ENCODE data around the gene MMP14. TPM values are rescaled to one million over a fixed set of nuclear protein-coding genes. Genes with fewer than 3 reads are reported as not detected.

Gene MMP14
- total RNA-seq, 2 experiments from 2014 or later = 1.1 to 1.4 TPM

- ChIA-PET CTCF (interaction anchor here (1.5 to 9.0 kb wide), 4 partner anchors 11 to 313 kb away, joined by 4 to 115 read pairs (median 8); partner anchors contain the start of gene LRP10), POLR2A (interaction anchor here (0.5 to 1.9 kb wide), 3 partner anchors 10 to 130 kb away, joined by 3 to 8 read pairs (median 6); no protein-coding TSS in a partner anchor)
- H3K27me3 Mint-ChIP-seq = no peaks in the 10 kb centered on the region
Measured at GRCh38 chr14:22883173-22883976, 47.0 kb downstream of the MMP14 start, which contains the start of gene REM2. REM2 (plus strand) TSS chr14:22883222; CDS start chr14:22883288, 66 bp downstream.

DNA sequence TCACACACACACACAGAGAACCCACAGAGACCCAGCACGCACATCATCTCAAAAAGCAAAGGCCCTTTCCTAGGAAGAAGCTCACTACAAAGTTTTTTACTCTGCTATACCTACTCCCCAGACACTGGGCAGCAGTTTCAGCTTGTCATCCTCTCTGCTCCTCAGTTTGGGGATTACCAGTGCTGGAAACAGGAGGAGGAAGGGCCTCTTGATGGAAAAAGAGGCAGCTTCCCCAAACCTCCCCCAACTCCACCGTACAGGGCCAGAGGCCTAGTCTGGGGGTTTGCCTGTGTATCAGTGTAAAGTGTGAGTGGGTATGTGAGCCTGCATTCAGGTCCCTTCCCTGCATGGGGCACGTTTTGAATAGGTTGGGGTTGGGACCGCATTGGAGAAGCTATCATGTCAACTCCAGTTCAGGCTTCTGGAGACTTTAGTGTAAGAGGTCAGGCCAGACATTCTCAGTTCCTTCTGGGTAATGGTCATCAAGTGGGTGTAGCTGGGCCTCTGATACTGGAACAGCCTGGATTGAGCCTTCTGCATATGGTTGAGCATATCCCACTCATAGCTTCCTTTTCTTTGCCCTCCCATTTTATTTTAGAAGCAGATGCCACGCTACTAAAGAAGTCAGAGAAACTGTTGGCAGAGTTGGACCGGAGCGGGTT is 47.8 kb downstream of the MMP14 start:
- Mint-ChIP-seq H3K4me1 (ENCODE audit: low read depth) (peaks cover 44% of the 10 kb centered on the region), H3K27ac (no peak overlapping the region)
- intact Hi-C loops (cut with micrococcal nuclease) = no loop called here

More at GRCh38 chr14:22883173-22883976, 47.0 kb downstream of the MMP14 start, which contains the start of gene REM2:
- intact Hi-C loops (cut with micrococcal nuclease) = no loop called here
- Mint-ChIP-seq H3K9me3 (no peaks in the 10 kb centered on the region), H3K27ac (no peak within 1 kb of the TSS), H3K36me3 (peaks cover 2% of the 10 kb centered on the region), H3K4me1 (ENCODE audit: low read depth) (peaks cover 42% of the 10 kb centered on the region), H3K4me3 (no peak within 1 kb of the TSS)
- no peak for DNase-seq

DNA sequence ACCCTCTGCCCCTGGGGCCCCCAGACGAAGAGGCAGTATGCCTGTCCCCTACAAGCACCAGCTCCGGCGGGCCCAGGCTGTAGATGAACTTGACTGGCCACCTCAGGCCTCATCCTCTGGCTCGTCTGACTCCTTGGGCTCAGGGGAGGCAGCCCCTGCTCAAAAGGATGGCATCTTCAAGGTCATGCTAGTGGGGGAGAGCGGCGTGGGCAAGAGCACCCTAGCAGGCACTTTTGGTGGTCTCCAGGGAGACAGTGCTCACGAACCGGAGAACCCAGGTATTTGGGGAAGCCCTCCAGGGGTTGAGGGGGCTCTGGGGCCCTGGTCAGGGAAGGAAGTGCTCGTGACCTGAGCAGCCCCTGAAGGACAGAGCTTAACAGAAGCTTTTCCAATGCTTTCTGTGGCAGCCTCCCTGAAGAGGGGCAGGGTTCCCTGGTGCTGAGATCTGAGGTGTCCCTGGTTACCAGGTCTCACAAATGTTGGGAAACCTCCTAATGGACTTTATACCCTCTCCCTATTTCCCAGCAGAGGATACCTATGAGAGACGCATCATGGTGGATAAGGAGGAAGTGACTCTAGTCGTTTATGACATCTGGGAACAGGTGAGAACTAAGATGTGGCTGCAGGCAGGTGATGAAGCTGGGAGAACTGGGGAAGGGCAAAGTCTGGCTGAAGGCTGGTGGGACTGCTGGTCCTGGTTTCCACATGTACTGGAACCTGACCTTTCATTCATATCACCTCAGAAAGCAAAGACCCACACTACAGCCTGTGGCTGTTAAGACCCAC is 48.5 kb downstream of the MMP14 start:
- no peaks in the 10 kb centered on the region for H3K9me3 Mint-ChIP-seq
- no peaks in the 10 kb centered on the region for H3K27me3 Mint-ChIP-seq
- H3K4me1 Mint-ChIP-seq (ENCODE audit: low read depth) = peaks cover 51% of the 10 kb centered on the region
- ChIA-PET POLR2A (interaction anchor here (0.5 to 2.5 kb wide), 3 partner anchors 11 to 1611 kb away, joined by 4 to 16 read pairs (median 6); partner anchors contain the start of gene LRP10), CTCF (interaction anchor here (1.1 to 9.0 kb wide), 8 partner anchors 9 to 971 kb away, joined by 3 to 115 read pairs (median 4); partner anchors contain the start of gene LRP10)
- no peak for DNase-seq
- no peak overlapping the region for H3K27ac Mint-ChIP-seq
- H3K4me3 Mint-ChIP-seq = no peak overlapping the region
- no peaks in the 10 kb centered on the region for H3K36me3 Mint-ChIP-seq
- intact Hi-C loops (cut with micrococcal nuclease) = no loop called here

More for the DNA sequence above, 47.8 kb downstream of the MMP14 start:
- CTCF ChIA-PET = interaction anchor here (1.1 to 9.0 kb wide), 6 partner anchors 12 to 314 kb away, joined by 3 to 115 read pairs (median 6); partner anchors contain the start of gene LRP10
- POLR2A ChIA-PET = interaction anchor here (1.6 kb wide), 1 partner anchor 12 kb away, joined by 6 read pairs; no protein-coding TSS in a partner anchor
- H3K9me3 Mint-ChIP-seq = no peaks in the 10 kb centered on the region
- no peaks in the 10 kb centered on the region for H3K36me3 Mint-ChIP-seq
- DNase-seq = no peak
- H3K4me3 Mint-ChIP-seq = no peak overlapping the region
- H3K27me3 Mint-ChIP-seq = no peaks in the 10 kb centered on the region

DNA sequence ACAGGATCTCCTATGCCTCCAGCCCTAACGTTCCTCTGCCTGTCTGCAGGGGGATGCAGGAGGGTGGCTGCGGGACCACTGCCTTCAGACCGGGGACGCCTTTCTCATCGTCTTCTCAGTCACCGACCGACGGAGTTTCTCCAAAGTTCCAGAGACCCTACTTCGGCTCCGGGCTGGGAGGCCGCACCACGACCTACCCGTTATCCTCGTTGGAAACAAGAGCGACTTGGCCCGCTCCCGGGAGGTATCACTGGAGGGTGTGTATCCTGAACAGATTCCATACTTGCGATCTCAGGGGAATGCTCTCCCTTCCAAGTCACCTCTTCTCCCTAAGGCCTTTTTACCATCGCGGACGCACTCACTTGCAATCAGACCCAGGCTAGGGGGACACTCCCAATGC is 49.6 kb downstream of the MMP14 start:
- no peak for DNase-seq
- CTCF ChIA-PET = interaction anchor here (0.9 to 9.0 kb wide), 13 partner anchors 8 to 972 kb away, joined by 3 to 115 read pairs (median 4); partner anchors contain the start of gene LRP10
- intact Hi-C loops (cut with micrococcal nuclease) = no loop called here
- no peaks in the 10 kb centered on the region for H3K36me3 Mint-ChIP-seq
- no peaks in the 10 kb centered on the region for H3K27me3 Mint-ChIP-seq
- peak overlapping the region; percentile 92 for H3K4me3 Mint-ChIP-seq
- H3K27ac Mint-ChIP-seq = peak overlapping the region; percentile 61
- H3K4me1 Mint-ChIP-seq (ENCODE audit: low read depth) = peaks cover 58% of the 10 kb centered on the region
- no peaks in the 10 kb centered on the region for H3K9me3 Mint-ChIP-seq
- POLR2A ChIA-PET = interaction anchor here (1.0 to 2.5 kb wide), 2 partner anchors 14 to 33 kb away, joined by 3 to 16 read pairs; partner anchors contain the start of genes LRP10 and RBM23

GRCh38 chr14:22886500-22887259 is 50.3 kb downstream of the MMP14 start:
- no peaks in the 10 kb centered on the region for H3K9me3 Mint-ChIP-seq
- peak; percentile 91 for DNase-seq
- no peaks in the 10 kb centered on the region for H3K27me3 Mint-ChIP-seq
- ChIA-PET POLR2A (interaction anchor here (0.5 to 2.5 kb wide), 3 partner anchors 14 to 92 kb away, joined by 3 to 16 read pairs (median 3); partner anchors contain the start of genes LRP10 and RBM23), CTCF (interaction anchor here (0.9 to 9.0 kb wide), 11 partner anchors 8 to 973 kb away, joined by 3 to 115 read pairs (median 4); partner anchors contain the start of gene LRP10)
- H3K27ac Mint-ChIP-seq = peak overlapping the region; percentile 88
- H3K4me3 Mint-ChIP-seq = peak overlapping the region; percentile 92
- intact Hi-C loops (cut with micrococcal nuclease) = loop anchor here (1.0 kb wide), 3 partner anchors 14 to 33 kb away; partner anchors contain the start of genes LRP10 and RBM23
- no peaks in the 10 kb centered on the region for H3K36me3 Mint-ChIP-seq
- H3K4me1 Mint-ChIP-seq (ENCODE audit: low read depth) = peaks cover 57% of the 10 kb centered on the region

GRCh38 chr14:22887260-22887989 is 51.0 kb downstream of the MMP14 start:
- peak; percentile 62 for DNase-seq
- POLR2A ChIA-PET = interaction anchor here (0.8 to 2.5 kb wide), 3 partner anchors 15 to 331 kb away, joined by 3 to 16 read pairs (median 3); partner anchors contain the start of gene LRP10
- H3K36me3 Mint-ChIP-seq = no peaks in the 10 kb centered on the region
- CTCF ChIA-PET = interaction anchor here (1.0 to 9.0 kb wide), 4 partner anchors 14 to 42 kb away, joined by 4 to 115 read pairs (median 12); partner anchors contain the start of gene LRP10
- peaks cover 54% of the 10 kb centered on the region for H3K4me1 Mint-ChIP-seq (ENCODE audit: low read depth)
- intact Hi-C loops (cut with micrococcal nuclease) = loop anchor here (1.0 kb wide), 3 partner anchors 13 to 32 kb away; partner anchors contain the start of genes LRP10 and RBM23
- no peaks in the 10 kb centered on the region for H3K27me3 Mint-ChIP-seq
- peak overlapping the region; percentile 92 for H3K4me3 Mint-ChIP-seq
- peak overlapping the region; percentile 88 for H3K27ac Mint-ChIP-seq
- no peaks in the 10 kb centered on the region for H3K9me3 Mint-ChIP-seq

GRCh38 chr14:22887990-22888378 is 51.6 kb downstream of the MMP14 start:
- H3K27me3 Mint-ChIP-seq = no peaks in the 10 kb centered on the region
- no peaks in the 10 kb centered on the region for H3K9me3 Mint-ChIP-seq
- peak overlapping the region; percentile 88 for H3K27ac Mint-ChIP-seq
- DNase-seq = peak; percentile 62
- intact Hi-C loops (cut with micrococcal nuclease) = loop anchor here (1.0 kb wide), 3 partner anchors 12 to 31 kb away; partner anchors contain the start of genes LRP10 and RBM23
- H3K36me3 Mint-ChIP-seq = no peaks in the 10 kb centered on the region
- peak overlapping the region; percentile 92 for H3K4me3 Mint-ChIP-seq
- peaks cover 50% of the 10 kb centered on the region for H3K4me1 Mint-ChIP-seq (ENCODE audit: low read depth)
- ChIA-PET CTCF (interaction anchor here (0.6 to 9.0 kb wide), 10 partner anchors 9 to 1202 kb away, joined by 3 to 115 read pairs (median 4); partner anchors contain the start of gene LRP10), POLR2A (interaction anchor here (0.8 to 1.2 kb wide), 4 partner anchors 16 to 331 kb away, joined by 3 to 4 read pairs (median 3); partner anchors contain the start of gene RBM23)

- H3K27me3 Mint-ChIP-seq = no peaks in the 10 kb centered on the region
- no peak overlapping the region for H3K27ac Mint-ChIP-seq
- no peak overlapping the region for H3K4me3 Mint-ChIP-seq
- no peaks in the 10 kb centered on the region for H3K36me3 Mint-ChIP-seq
- DNase-seq = peak; percentile 34
- intact Hi-C loops (cut with micrococcal nuclease) = no loop called here
- POLR2A ChIA-PET = interaction anchor here (0.7 to 1.2 kb wide), 5 partner anchors 16 to 332 kb away, joined by 3 to 4 read pairs (median 3); partner anchors contain the start of genes PSMB5 and RBM23
- CTCF ChIA-PET = interaction anchor here (0.6 to 9.0 kb wide), 10 partner anchors 8 to 1202 kb away, joined by 3 to 115 read pairs (median 4); partner anchors contain the start of gene LRP10
- no peaks in the 10 kb centered on the region for H3K9me3 Mint-ChIP-seq
- peaks cover 44% of the 10 kb centered on the region for H3K4me1 Mint-ChIP-seq (ENCODE audit: low read depth)
Measured at GRCh38 chr14:22888662-22889061, 52.3 kb downstream of the MMP14 start.

- ChIA-PET POLR2A (interaction anchor here (1.0 to 1.3 kb wide), 2 partner anchors 8 to 18 kb away, joined by 3 read pairs; no protein-coding TSS in a partner anchor), CTCF (interaction anchor here (0.8 to 1.7 kb wide), 6 partner anchors 10 to 323 kb away, joined by 3 to 7 read pairs (median 6); no protein-coding TSS in a partner anchor)
- intact Hi-C loops (cut with micrococcal nuclease) = no loop called here
- H3K27ac Mint-ChIP-seq = no peak overlapping the region
- no peaks in the 10 kb centered on the region for H3K27me3 Mint-ChIP-seq
- no peak overlapping the region for H3K4me3 Mint-ChIP-seq
- H3K9me3 Mint-ChIP-seq = no peaks in the 10 kb centered on the region
- H3K4me1 Mint-ChIP-seq (ENCODE audit: low read depth) = peaks cover 38% of the 10 kb centered on the region
- DNase-seq = no peak
- no peaks in the 10 kb centered on the region for H3K36me3 Mint-ChIP-seq
Measured at GRCh38 chr14:22890416-22890815, 54.0 kb downstream of the MMP14 start.

Data from activated CD4-positive, alpha-beta memory T cell treated with anti-CD3 and anti-CD28 coated beads for 36 hours (primary cell).